Stimulated activated CD4-positive, alpha-beta T cell treated with anti-CD3 and anti-CD28 coated beads, Interleukin-15, amount 100 ng/mL, for 24 hours (primary cell): ENCODE data around the gene TMEM128.
"Not testable (repeated sequence)": the region's sequence is repeated elsewhere in the genome, so short reads cannot be mapped to it uniquely, and the experiment has no call there.

Source experiments
- DNase-seq: peaks from one replicate; pipeline ENCODE4 v3.0.0-alpha.2; 2020

TMEM128 gene

GRCh38 chr4:4248029-4248884 lies at the start of gene TMEM128:
Gene TMEM128 (minus strand): TSS chr4:4248223. CDS start chr4:4248202, 21 bp downstream.
- DNase-seq, result peak; percentile 94

GRCh38 chr4:4296283-4296846 lies 48.3 kb upstream of the TMEM128 start:
- DNase-seq, result no peak

GRCh38 chr4:4293279-4293678 lies 45.3 kb upstream of the TMEM128 start:
- no peak for DNase-seq

- peak; percentile 96 for DNase-seq
Measured at GRCh38 chr4:4289941-4290850, 42.2 kb upstream of the TMEM128 start, which contains the start of the genes LYAR and ZBTB49. Gene LYAR (minus strand): TSS chr4:4290154. CDS start chr4:4283742, 6,412 bp downstream. Gene ZBTB49 (plus strand): TSS chr4:4290251. CDS start chr4:4299946, 9,695 bp downstream.

- DNase-seq, result no peak
Measured at GRCh38 chr4:4289597-4289940, 41.5 kb upstream of the TMEM128 start.

- no peak for DNase-seq
Measured at GRCh38 chr4:4289055-4289454, 41.0 kb upstream of the TMEM128 start.

- DNase-seq, result no peak
Measured at GRCh38 chr4:4288098-4288497, 40.1 kb upstream of the TMEM128 start.

- no peak for DNase-seq
Measured at GRCh38 chr4:4284827-4285618, 37.0 kb upstream of the TMEM128 start.

GRCh38 chr4:4281787-4282186 lies 33.8 kb upstream of the TMEM128 start:
- DNase-seq, result no peak

GRCh38 chr4:4277531-4277930 lies 29.5 kb upstream of the TMEM128 start:
- no peak for DNase-seq

- no peak for DNase-seq
Measured at GRCh38 chr4:4274226-4274625, 26.2 kb upstream of the TMEM128 start.

- no peak for DNase-seq
Measured at GRCh38 chr4:4271912-4272311, 23.9 kb upstream of the TMEM128 start.

GRCh38 chr4:4270529-4270928 lies 22.5 kb upstream of the TMEM128 start:
- no peak for DNase-seq

GRCh38 chr4:4269856-4270255 lies 21.8 kb upstream of the TMEM128 start:
- no peak for DNase-seq

- no peak for DNase-seq
Measured at GRCh38 chr4:4269331-4269731, 21.3 kb upstream of the TMEM128 start.

GRCh38 chr4:4268776-4269175 lies 20.8 kb upstream of the TMEM128 start:
- no peak for DNase-seq

GRCh38 chr4:4267981-4268380 lies 20.0 kb upstream of the TMEM128 start:
- no peak for DNase-seq

GRCh38 chr4:4260185-4260751 lies 12.2 kb upstream of the TMEM128 start:
- DNase-seq, result no peak

- no peak for DNase-seq
Measured at GRCh38 chr4:4259484-4260100, 11.6 kb upstream of the TMEM128 start.

- not testable (repeated sequence) for DNase-seq
Measured at GRCh38 chr4:4257705-4258104, 9.7 kb upstream of the TMEM128 start.

- no peak for DNase-seq
Measured at GRCh38 chr4:4256799-4257198, 8.8 kb upstream of the TMEM128 start.

GRCh38 chr4:4254666-4255065 lies 6.6 kb upstream of the TMEM128 start:
- no peak for DNase-seq
